Colonic mucosa (tissue), 4 donors: Measurements from ENCODE around the gene FTCDNL1. TPM values are rescaled to one million over a fixed set of nuclear protein-coding genes. Genes with fewer than 3 reads are reported as not detected.
A peak's percentile ranks its signal among the peaks of the same experiment; 100 is the strongest.

Experiments
- DNase-seq: peaks from one replicate; pipeline ENCODE4 v3.0.0-alpha.2; 2020
- H3K27ac ChIP-seq: fragments of 200-600 bp; one replicate; pipeline ENCODE4 v1.8.0; 2021
- H3K27me3 ChIP-seq: fragments of 200-600 bp; one replicate; pipeline ENCODE4 v1.8.0; 2021
- H3K36me3 ChIP-seq: fragments of 200-600 bp; one replicate; pipeline ENCODE4 v1.8.0; 2021
- H3K4me1 ChIP-seq: fragments of 200-600 bp; one replicate; pipeline ENCODE4 v1.8.0; 2021; ENCODE audit warnings: mild to moderate bottlenecking
- H3K4me3 ChIP-seq: fragments of 200-600 bp; one replicate; pipeline ENCODE4 v1.8.0; 2021
- H3K9ac ChIP-seq, 2 donors: one replicate each; pipeline ENCODE4 v1.7.0; 2013; ENCODE audit warnings: control low read depth in 2 of 2, low read depth in 2 of 2, low read length in 2 of 2
- H3K9me3 ChIP-seq: fragments of 200-600 bp; one replicate; pipeline ENCODE4 v1.8.0; 2021
- CTCF ChIP-seq: fragments of 200-600 bp; IDR thresholded peaks from one replicate; pipeline ENCODE4 v1.8.0; 2022; ENCODE audit warnings: antibody characterized with exemption, mild to moderate bottlenecking
- intact Hi-C: fragments of 100-400 bp; cut with DNase I; formaldehyde crosslinking; loops from one replicate; pipeline ENCODE4 v1.14.1; 2022
- total RNA-seq, 2 donors: library from RNA; stranded (reverse); fragmentation: NEBNext Ultra II Directional in 1 of 2; extraction: Animal tissue kit (Norgen Biotek cat#: 25700) in 1 of 2; gene quantifications; one replicate each; pipeline ENCODE4 v1.2.1, GENCODE V29; 2021
- donor health status: healthy.
- donor health status: DM: no; HTN: no; CAD: no.
- donor health status: DM: no; HTN: no; CAD: no.

FTCDNL1 gene
- total RNA-seq, 2 donors from 2014 or later = 1.3 to 1.8 TPM

GRCh38 chr2:199851883-199852282 lies 891 bp upstream of the FTCDNL1 start:
- H3K36me3 ChIP-seq = no peaks in the 10 kb centered on the region
- no peaks in the 10 kb centered on the region for H3K27me3 ChIP-seq
- H3K4me3 ChIP-seq = no peak overlapping the region
- DNase-seq = no peak
- no peaks in the 10 kb centered on the region for H3K9me3 ChIP-seq
- intact Hi-C loops = no loop called here
- no peaks in the 10 kb centered on the region for H3K4me1 ChIP-seq
- no peak overlapping the region for H3K27ac ChIP-seq
- no peak for TF ChIP-seq CTCF
- H3K9ac ChIP-seq = no peak overlapping the region

GRCh38 chr2:199851501-199851810 lies 464 bp upstream of the FTCDNL1 start:
- Histone ChIP-seq H3K9me3 (no peaks in the 10 kb centered on the region), H3K27me3 (no peaks in the 10 kb centered on the region), H3K36me3 (no peaks in the 10 kb centered on the region), H3K4me1 (no peaks in the 10 kb centered on the region), H3K4me3 (peak overlapping the region; percentile 69), H3K27ac (no peak overlapping the region), H3K9ac (peak overlapping the region; percentile 40 to 77)
- intact Hi-C loops = no loop called here
- peak; percentile 15 for TF ChIP-seq CTCF
- DNase-seq = no peak

- peak overlapping the region; percentile 58 to 74 for H3K9ac ChIP-seq
- H3K27me3 ChIP-seq = no peaks in the 10 kb centered on the region
- no peaks in the 10 kb centered on the region for H3K9me3 ChIP-seq
- peak overlapping the region; percentile 34 for H3K27ac ChIP-seq
- no peaks in the 10 kb centered on the region for H3K4me1 ChIP-seq
- intact Hi-C loops = no loop called here
- TF ChIP-seq CTCF = no peak
- DNase-seq = no peak
- no peaks in the 10 kb centered on the region for H3K36me3 ChIP-seq
- H3K4me3 ChIP-seq = peak overlapping the region; percentile 69
These were observed 724 bp downstream of the FTCDNL1 start for GRCh38 chr2:199850218-199850717.

GRCh38 chr2:199848389-199849130 lies 2.4 kb downstream of the FTCDNL1 start:
- H3K36me3 ChIP-seq = no peaks in the 10 kb centered on the region
- no peak for DNase-seq
- H3K27ac ChIP-seq = no peak overlapping the region
- no peaks in the 10 kb centered on the region for H3K4me1 ChIP-seq
- H3K9ac ChIP-seq = no peak overlapping the region
- H3K9me3 ChIP-seq = no peaks in the 10 kb centered on the region
- no peak overlapping the region for H3K4me3 ChIP-seq
- no peak for TF ChIP-seq CTCF
- H3K27me3 ChIP-seq = no peaks in the 10 kb centered on the region
- intact Hi-C loops = no loop called here

GRCh38 chr2:199847181-199847864 lies 3.7 kb downstream of the FTCDNL1 start:
- no peaks in the 10 kb centered on the region for H3K9me3 ChIP-seq
- H3K36me3 ChIP-seq = no peaks in the 10 kb centered on the region
- no peak overlapping the region for H3K4me3 ChIP-seq
- no peak overlapping the region for H3K9ac ChIP-seq
- H3K27me3 ChIP-seq = no peaks in the 10 kb centered on the region
- intact Hi-C loops = no loop called here
- no peak for DNase-seq
- no peaks in the 10 kb centered on the region for H3K4me1 ChIP-seq
- TF ChIP-seq CTCF = no peak
- no peak overlapping the region for H3K27ac ChIP-seq
